Progenitor cell of endocrine pancreas (in vitro differentiated cells): Measurements from ENCODE around the gene HOXC11. TPM values are rescaled to one million over a fixed set of nuclear protein-coding genes. Genes with fewer than 3 reads are reported as not detected.

Experiments
- DNase-seq: peaks from one replicate; pipeline ENCODE4 v3.0.0; 2021; ENCODE audit warnings: low spot score; ENCODE audit not compliant: unreplicated experiment
- H3K27ac Mint-ChIP-seq: 2 replicates; pipeline ENCODE4 v1.8.0; 2021; ENCODE audit warnings: mild to moderate bottlenecking, moderate library complexity, mixed read lengths
- H3K27me3 Mint-ChIP-seq: 2 replicates; pipeline ENCODE4 v1.8.0; 2021; ENCODE audit warnings: mixed read lengths
- H3K36me3 Mint-ChIP-seq: 2 replicates; pipeline ENCODE4 v1.8.0; 2022; ENCODE audit warnings: mixed read lengths; ENCODE audit not compliant: insufficient read depth
- H3K4me1 Mint-ChIP-seq: 2 replicates; pipeline ENCODE4 v1.8.0; 2021; ENCODE audit warnings: low read depth, mixed read lengths
- H3K4me3 Mint-ChIP-seq: 2 replicates; pipeline ENCODE4 v1.8.0; 2021; ENCODE audit warnings: low read depth, mild to moderate bottlenecking, moderate library complexity, mixed read lengths
- H3K9me3 Mint-ChIP-seq: 2 replicates; pipeline ENCODE4 v1.8.0; 2021; ENCODE audit warnings: low read depth, mixed read lengths
- CTCF ChIP-seq: fragments of 200-600 bp; sonication (generic); IDR thresholded peaks from one replicate; pipeline ENCODE4 v1.5.0; 2021; ENCODE audit warnings: antibody characterized with exemption, mild to moderate bottlenecking; ENCODE audit not compliant: unreplicated experiment
- total RNA-seq: library from RNA; stranded (reverse); gene quantifications from 2 replicates; pipeline ENCODE4 v1.2.1, GENCODE V29; 2021

Gene HOXC11
- total RNA-seq, 1 donor from 2014 or later = not detected

DNA sequence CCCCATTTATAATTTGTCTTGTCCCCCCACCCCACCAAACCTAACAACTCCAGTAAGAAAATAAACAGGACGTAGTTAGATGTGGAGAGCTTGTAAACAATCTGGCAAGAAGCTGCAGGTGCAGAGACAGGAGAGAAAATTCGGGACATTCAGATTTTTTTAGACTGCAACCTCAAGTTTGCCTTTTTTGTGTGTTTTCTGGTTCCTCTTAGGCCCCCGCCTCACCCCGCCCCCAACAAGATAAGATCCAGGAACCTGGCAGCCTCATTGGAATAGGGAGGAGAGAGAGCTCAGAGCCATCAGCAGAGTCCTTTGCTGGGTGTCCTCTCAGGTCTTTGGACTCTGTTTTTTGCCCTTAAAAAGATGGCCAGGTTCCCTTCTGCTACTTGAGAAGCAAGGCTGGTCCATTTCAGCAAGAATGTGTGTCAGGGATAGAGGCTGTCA, 14.9 kb downstream of the HOXC11 start:
- Mint-ChIP-seq H3K9me3 (no peaks in the 10 kb centered on the region), H3K4me3 (no peak overlapping the region), H3K4me1 (peaks cover 3% of the 10 kb centered on the region), H3K36me3 (no peaks in the 10 kb centered on the region), H3K27ac (no peak overlapping the region), H3K27me3 (peaks cover 94% of the 10 kb centered on the region)
- no peak for DNase-seq
- no peak for TF ChIP-seq CTCF

DNA sequence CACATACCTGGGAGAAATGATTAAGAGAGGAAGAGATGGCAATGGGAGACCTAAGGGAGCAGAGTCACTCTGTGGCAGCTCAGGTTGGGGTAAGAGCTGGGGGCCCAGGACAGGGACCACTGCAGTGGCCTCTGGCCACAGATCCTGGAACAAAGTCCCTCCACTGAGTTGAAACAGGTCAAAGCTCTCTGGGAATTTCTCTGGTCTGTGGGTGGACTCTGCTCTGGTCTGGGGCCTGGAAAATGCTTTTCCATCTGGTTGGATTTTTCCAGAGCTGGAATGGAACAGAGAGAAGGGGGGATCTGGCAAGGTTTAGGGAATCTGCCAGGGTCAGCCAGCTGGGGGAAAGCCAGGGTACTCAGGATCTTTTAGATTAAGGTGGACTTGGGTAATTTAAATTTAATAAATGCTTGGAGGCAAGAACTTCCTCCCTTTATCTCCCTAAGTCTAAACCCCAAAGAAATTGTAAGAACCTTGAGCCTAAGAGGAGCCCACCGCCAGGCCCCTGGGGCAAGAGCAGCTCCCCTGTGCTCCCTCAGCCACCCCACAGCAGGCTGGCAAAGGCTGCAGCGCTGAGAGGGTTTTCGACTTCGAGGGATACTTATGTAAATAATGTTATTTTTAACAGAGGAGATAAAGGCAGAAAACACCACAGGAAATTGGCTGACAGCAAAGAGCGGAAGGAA, 15.8 kb downstream of the HOXC11 start:
- no peaks in the 10 kb centered on the region for H3K9me3 Mint-ChIP-seq
- no peak overlapping the region for H3K27ac Mint-ChIP-seq
- H3K4me1 Mint-ChIP-seq = peaks cover 3% of the 10 kb centered on the region
- peaks cover 94% of the 10 kb centered on the region for H3K27me3 Mint-ChIP-seq
- no peaks in the 10 kb centered on the region for H3K36me3 Mint-ChIP-seq
- H3K4me3 Mint-ChIP-seq = no peak overlapping the region
- no peak for DNase-seq
- no peak for TF ChIP-seq CTCF

DNA sequence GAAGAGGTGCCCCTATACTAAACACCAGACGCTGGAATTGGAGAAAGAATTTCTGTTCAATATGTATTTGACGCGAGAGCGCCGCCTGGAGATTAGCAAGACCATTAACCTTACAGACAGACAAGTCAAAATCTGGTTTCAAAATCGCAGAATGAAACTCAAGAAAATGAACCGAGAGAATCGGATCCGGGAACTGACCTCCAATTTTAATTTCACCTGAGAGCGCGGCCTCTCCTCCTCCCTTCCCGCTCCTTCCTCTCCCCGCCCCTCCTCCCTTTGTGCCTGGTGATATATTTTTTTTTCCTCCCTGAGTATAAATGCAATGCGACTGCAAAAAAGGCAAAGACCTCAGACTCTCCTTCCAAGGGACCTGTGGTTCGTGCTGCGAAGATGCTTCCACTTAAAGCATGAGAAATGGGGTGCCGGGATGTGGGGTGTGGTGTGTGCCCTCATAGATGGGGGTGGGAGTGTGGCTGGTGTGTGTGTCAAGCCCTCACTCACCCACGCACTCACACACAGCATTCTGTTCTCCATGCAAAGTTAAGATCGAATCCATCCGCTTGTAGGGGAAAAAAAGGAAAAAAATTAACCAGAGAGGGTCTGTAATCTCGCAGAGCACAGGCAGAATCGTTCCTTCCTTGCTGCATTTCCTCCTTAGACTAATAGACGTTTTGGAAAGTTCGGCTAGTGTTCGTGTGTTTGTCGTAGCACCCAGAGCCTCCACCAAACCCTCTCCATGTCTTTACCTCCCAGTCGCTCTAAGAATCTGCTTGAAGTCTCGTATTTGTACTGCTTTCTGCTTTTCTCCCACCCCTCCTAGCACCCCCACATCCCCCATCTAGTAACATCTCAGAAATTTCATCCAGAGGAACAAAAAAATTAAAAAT, 16.5 kb downstream of the HOXC11 start:
- no peaks in the 10 kb centered on the region for H3K9me3 Mint-ChIP-seq
- H3K4me1 Mint-ChIP-seq = peaks cover 7% of the 10 kb centered on the region
- TF ChIP-seq CTCF = peak; percentile 48
- peak overlapping the region; percentile 17 for H3K27ac Mint-ChIP-seq
- no peaks in the 10 kb centered on the region for H3K36me3 Mint-ChIP-seq
- H3K27me3 Mint-ChIP-seq = peaks cover 96% of the 10 kb centered on the region
- no peak overlapping the region for H3K4me3 Mint-ChIP-seq
- DNase-seq = no peak

- Mint-ChIP-seq H3K9me3 (no peaks in the 10 kb centered on the region), H3K27ac (no peak overlapping the region), H3K27me3 (peaks cover 98% of the 10 kb centered on the region), H3K4me3 (no peak overlapping the region), H3K36me3 (no peaks in the 10 kb centered on the region), H3K4me1 (peaks cover 6% of the 10 kb centered on the region)
- no peak for TF ChIP-seq CTCF
- DNase-seq = no peak
Observed at GRCh38 chr12:53990311-53991076, 17.6 kb downstream of the HOXC11 start.

DNA sequence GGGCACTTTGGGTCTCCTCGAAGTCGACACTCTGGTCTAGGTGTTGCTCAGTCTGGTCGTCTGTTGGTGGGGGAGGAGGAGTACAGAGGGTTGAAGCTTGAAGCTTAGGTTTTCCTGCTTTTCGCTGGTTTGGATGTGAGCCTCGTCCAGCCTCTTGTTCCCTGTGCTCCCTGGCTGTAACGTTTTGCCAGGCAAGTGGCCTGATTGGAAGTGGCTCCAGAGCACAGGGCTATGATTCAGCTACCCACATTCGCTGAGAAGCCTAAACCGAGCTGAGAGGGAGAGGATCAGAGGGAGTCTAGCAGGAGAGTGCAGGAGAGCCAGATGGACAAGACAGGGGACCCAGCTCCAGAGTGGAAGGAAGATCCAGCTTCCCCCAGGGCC, 18.1 kb downstream of the HOXC11 start:
- Mint-ChIP-seq H3K36me3 (no peaks in the 10 kb centered on the region), H3K27me3 (peaks cover 100% of the 10 kb centered on the region), H3K4me1 (peaks cover 4% of the 10 kb centered on the region), H3K9me3 (no peaks in the 10 kb centered on the region), H3K27ac (no peak overlapping the region), H3K4me3 (no peak overlapping the region)
- TF ChIP-seq CTCF = no peak
- DNase-seq = no peak
